Kidney (tissue), 14 donors: ENCODE data around the gene OR2M3. TPM values are rescaled to one million over a fixed set of nuclear protein-coding genes. Genes with fewer than 3 reads are reported as not detected.
"Not testable (repeated sequence)": the region's sequence is repeated elsewhere in the genome, so short reads cannot be mapped to it uniquely, and the experiment has no call there.

ENCODE experiments used
- DNase-seq, 5 donors: peaks; one replicate each; pipeline ENCODE4 v3.0.0-alpha.2; 2013 to 2020
- FAIRE-seq: peaks from 2 replicates; lab custom pipeline; 2012; peaks lifted over from hg19 to GRCh38; lab: Jason Lieb, UNC
- H3K27ac ChIP-seq, 2 donors: one replicate each; pipeline ENCODE4 v1.7.0; 2013; ENCODE audit warnings: low read depth in 2 of 2, low read length in 2 of 2, inconsistent platforms in 1 of 2
- H3K27me3 ChIP-seq: one replicate; pipeline ENCODE4 v1.7.1; 2013; ENCODE audit warnings: low read length, inconsistent platforms; ENCODE audit not compliant: control insufficient read depth, insufficient read depth
- H3K36me3 ChIP-seq, 3 donors: one replicate each; pipeline versions ENCODE4 v1.7.0 to v1.7.1; 2013; ENCODE audit warnings: low read length in 3 of 3, control low read depth in 1 of 3, inconsistent platforms in 1 of 3; ENCODE audit not compliant: insufficient read depth in 3 of 3, control insufficient read depth in 2 of 3
- H3K4me1 ChIP-seq, 3 donors: one replicate each; pipeline versions ENCODE4 v1.7.0 to v1.7.1; 2013; ENCODE audit warnings: low read length in 3 of 3, inconsistent platforms in 1 of 3, low read depth in 1 of 3; ENCODE audit not compliant: control insufficient read depth in 2 of 3, insufficient read depth in 2 of 3
- H3K4me3 ChIP-seq, 3 donors: one replicate each; pipeline versions ENCODE4 v1.7.0 to v1.8.1; 2013; ENCODE audit warnings: low read length in 3 of 3, control low read depth in 1 of 3, inconsistent platforms in 1 of 3
- H3K9ac ChIP-seq, 3 donors: one replicate each; pipeline versions ENCODE4 v1.7.0 to v1.7.1; 2013; ENCODE audit warnings: low read length in 3 of 3, control low read depth in 1 of 3, inconsistent platforms in 1 of 3
- H3K9me3 ChIP-seq, 3 donors: one replicate each; pipeline versions ENCODE4 v1.7.0 to v1.7.1; 2013; ENCODE audit warnings: low read length in 3 of 3, control low read depth in 1 of 3, inconsistent platforms in 1 of 3; ENCODE audit not compliant: control insufficient read depth in 2 of 3, insufficient read depth in 1 of 3
- intact Hi-C: fragments of 100-400 bp; cut with DNase I; formaldehyde crosslinking; loops from one replicate; pipeline ENCODE4 v1.11.1; 2022
- polyA plus RNA-seq: library from polyadenylated mRNA; stranded (reverse); fragments of 350-450 nt; fragmentation: Illumina TruSeq; extraction: RNeasy Lipid Tissue Mini Kit (QIAGEN cat#74804); gene quantifications from one replicate; pipeline ENCODE4 v1.2.3, GENCODE V29; 2014; ENCODE audit warnings: low read depth, low replicate concordance; ENCODE audit not compliant: insufficient read depth
- total RNA-seq: library from RNA; stranded (reverse); fragmentation: NEBNext Ultra II Directional; extraction: Animal tissue kit (Norgen Biotek cat#: 25700); gene quantifications from one replicate; pipeline ENCODE4 v1.2.1, GENCODE V29; 2021
- TF ChIP-seq, protein P1 (sequence below): IDR thresholded peaks from 3 replicates; pipeline ENCODE4 v1.5.1; 2012; ENCODE audit warnings: mild to moderate bottlenecking, moderate library complexity, borderline replicate concordance; ENCODE audit not compliant: insufficient read depth; ENCODE audit errors: extremely low read depth
- donor health status: control.
- donor health status: control.
- donor health status: control.
- donor health status: control.
- donor health status: control.
- donor health status: DM: yes; HTN: yes; CAD: no.
- donor health status: Normal renal cell carcinoma (clear cell type).

OR2M3 gene
- total and polyA plus RNA-seq, 2 donors from 2014 or later, result not detected

GRCh38 chr1:248239478-248239877 is 42.4 kb downstream of the OR2M3 start:
- Histone ChIP-seq H3K4me3 (no peak overlapping the region), H3K4me1 (no peaks in the 10 kb centered on the region), H3K9me3 (no peaks in the 10 kb centered on the region), H3K9ac (no peak overlapping the region), H3K27me3 (no peaks in the 10 kb centered on the region), H3K27ac (no peak overlapping the region), H3K36me3 (no peaks in the 10 kb centered on the region)
- DNase-seq (no peak), FAIRE-seq (no peak)
- TF ChIP-seq, protein P1, sequence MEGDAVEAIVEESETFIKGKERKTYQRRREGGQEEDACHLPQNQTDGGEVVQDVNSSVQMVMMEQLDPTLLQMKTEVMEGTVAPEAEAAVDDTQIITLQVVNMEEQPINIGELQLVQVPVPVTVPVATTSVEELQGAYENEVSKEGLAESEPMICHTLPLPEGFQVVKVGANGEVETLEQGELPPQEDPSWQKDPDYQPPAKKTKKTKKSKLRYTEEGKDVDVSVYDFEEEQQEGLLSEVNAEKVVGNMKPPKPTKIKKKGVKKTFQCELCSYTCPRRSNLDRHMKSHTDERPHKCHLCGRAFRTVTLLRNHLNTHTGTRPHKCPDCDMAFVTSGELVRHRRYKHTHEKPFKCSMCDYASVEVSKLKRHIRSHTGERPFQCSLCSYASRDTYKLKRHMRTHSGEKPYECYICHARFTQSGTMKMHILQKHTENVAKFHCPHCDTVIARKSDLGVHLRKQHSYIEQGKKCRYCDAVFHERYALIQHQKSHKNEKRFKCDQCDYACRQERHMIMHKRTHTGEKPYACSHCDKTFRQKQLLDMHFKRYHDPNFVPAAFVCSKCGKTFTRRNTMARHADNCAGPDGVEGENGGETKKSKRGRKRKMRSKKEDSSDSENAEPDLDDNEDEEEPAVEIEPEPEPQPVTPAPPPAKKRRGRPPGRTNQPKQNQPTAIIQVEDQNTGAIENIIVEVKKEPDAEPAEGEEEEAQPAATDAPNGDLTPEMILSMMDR, result no peak
- intact Hi-C loops, result no loop called here

GRCh38 chr1:248243204-248243603 is 46.1 kb downstream of the OR2M3 start:
- Histone ChIP-seq H3K9me3 (no peaks in the 10 kb centered on the region), H3K4me3 (no peak overlapping the region), H3K27ac (no peak overlapping the region), H3K4me1 (no peaks in the 10 kb centered on the region), H3K36me3 (no peaks in the 10 kb centered on the region), H3K9ac (no peak overlapping the region), H3K27me3 (no peaks in the 10 kb centered on the region)
- FAIRE-seq, result no peak
- intact Hi-C loops, result no loop called here
- TF ChIP-seq, protein P1, result peak; percentile 44
- DNase-seq, result peak in 4 of 5 donors; percentile 27 to 47 (median 38)

- H3K4me3 ChIP-seq, FAIRE-seq, DNase-seq, H3K36me3 ChIP-seq, H3K9me3 ChIP-seq, H3K4me1 ChIP-seq, intact Hi-C loops, H3K27me3 ChIP-seq, H3K27ac ChIP-seq, H3K9ac ChIP-seq: not testable (repeated sequence)
These were observed 62.2 kb downstream of the OR2M3 start for GRCh38 chr1:248259309-248259708.

Other genes starting within 250 kb of the OR2M3 start
- not detected for gene OR2L8, start 248.4 kb upstream of the OR2M3 start, total RNA-seq
- not detected for gene OR2L8, start 248.4 kb upstream of the OR2M3 start, polyA plus RNA-seq
- gene OR2AK2, start 232.0 kb upstream of the OR2M3 start, total RNA-seq, result not detected
- not detected for gene OR2AK2, start 232.0 kb upstream of the OR2M3 start, polyA plus RNA-seq
- not detected for gene OR2L5, start 183.6 kb upstream of the OR2M3 start, total RNA-seq
- not detected for gene OR2L5, start 183.6 kb upstream of the OR2M3 start, polyA plus RNA-seq
- gene OR2L2, start 167.2 kb upstream of the OR2M3 start, total RNA-seq, result 0.09 TPM
- not detected for gene OR2L2, start 167.2 kb upstream of the OR2M3 start, polyA plus RNA-seq
- not detected for gene OR2L3, start 150.4 kb upstream of the OR2M3 start, total RNA-seq
- not detected for gene OR2L3, start 150.4 kb upstream of the OR2M3 start, polyA plus RNA-seq
- not detected for gene OR2L13, start 102.1 kb upstream of the OR2M3 start, total RNA-seq
- not detected for gene OR2L13, start 102.1 kb upstream of the OR2M3 start, polyA plus RNA-seq
- gene OR2M5, start 52.1 kb upstream of the OR2M3 start, total RNA-seq, result not detected
- not detected for gene OR2M5, start 52.1 kb upstream of the OR2M3 start, polyA plus RNA-seq
- not detected for gene OR2M2, start 22.4 kb upstream of the OR2M3 start, total RNA-seq
- gene OR2M2, start 22.4 kb upstream of the OR2M3 start, polyA plus RNA-seq, result not detected
- gene OR2M4, start 34.2 kb downstream of the OR2M3 start, total RNA-seq, result not detected
- gene OR2M4, start 34.2 kb downstream of the OR2M3 start, polyA plus RNA-seq, result not detected
- gene OR2T33, start 80.7 kb downstream of the OR2M3 start, total RNA-seq, result not detected
- not detected for gene OR2T33, start 80.7 kb downstream of the OR2M3 start, polyA plus RNA-seq
- not detected for gene OR2T12, start 106.2 kb downstream of the OR2M3 start, total RNA-seq
- not detected for gene OR2T12, start 106.2 kb downstream of the OR2M3 start, polyA plus RNA-seq
- gene OR2M7, start 127.3 kb downstream of the OR2M3 start, total RNA-seq, result not detected
- not detected for gene OR2M7, start 127.3 kb downstream of the OR2M3 start, polyA plus RNA-seq
- gene OR14C36, start 151.5 kb downstream of the OR2M3 start, total RNA-seq, result not detected
- gene OR14C36, start 151.5 kb downstream of the OR2M3 start, polyA plus RNA-seq, result not detected
- not detected for gene OR2T4, start 164.4 kb downstream of the OR2M3 start, total RNA-seq
- gene OR2T4, start 164.4 kb downstream of the OR2M3 start, polyA plus RNA-seq, result not detected
- gene OR2T6, start 178.5 kb downstream of the OR2M3 start, total RNA-seq, result not detected
- gene OR2T6, start 178.5 kb downstream of the OR2M3 start, polyA plus RNA-seq, result not detected
- gene OR2T1, start 205.8 kb downstream of the OR2M3 start, total RNA-seq, result not detected
- gene OR2T1, start 205.8 kb downstream of the OR2M3 start, polyA plus RNA-seq, result not detected
- 0.28 TPM for gene OR2T2, start 248.4 kb downstream of the OR2M3 start, total RNA-seq
- gene OR2T2, start 248.4 kb downstream of the OR2M3 start, polyA plus RNA-seq, result not detected